B cell (primary cell): ENCODE results near the gene FMR1NB. TPM values are rescaled to one million over a fixed set of nuclear protein-coding genes. Genes with fewer than 3 reads are reported as not detected.

Experiments
- ATAC-seq: fragments of 200-7000 bp; cut with Tn5 transposase; one replicate; pipeline ENCODE4 v1.10.0; 2021; ENCODE audit warnings: low read depth, mild to moderate bottlenecking, moderate number of reproducible peaks, moderate library complexity
- CTCF ChIA-PET: fragments of 350-600 bp; sonication (Branson Sonifier 250); formaldehyde crosslinking; loops from one replicate; lab custom pipeline; 2021; ENCODE audit warnings: antibody characterized with exemption, inconsistent platforms; lab: Charles Lee
- POLR2A ChIA-PET: fragments of 350-600 bp; sonication (Branson Sonifier 250); formaldehyde crosslinking; loops from one replicate; lab custom pipeline; 2021; ENCODE audit warnings: antibody characterized with exemption; lab: Charles Lee
- DNase-seq: peaks from one replicate; pipeline ENCODE4 v3.0.0; 2013
- H2AFZ ChIP-seq: 2 replicates; pipeline ENCODE4 v1.6.1; 2012; ENCODE audit warnings: mild to moderate bottlenecking, low read depth, low read length; ENCODE audit not compliant: insufficient read depth, poor library complexity, severe bottlenecking
- H3K27ac ChIP-seq, 2 donors: 1 replicate in 1 of 2; 2 replicates in 1 of 2; pipeline ENCODE4 v1.5.1; 2012 to 2013; ENCODE audit warnings: low read length in 2 of 2, mild to moderate bottlenecking in 2 of 2, moderate library complexity in 1 of 2
- H3K27me3 ChIP-seq, 4 experiments: fragments of 200-600 bp in 1 of 4; sonication (generic) in 1 of 4; replicated peaks in 1 of 4; 1 replicate in 2 of 4; 2 replicates in 2 of 4; pipeline versions ENCODE4 v1.6.1 to v1.7.0; 2013 to 2016; ENCODE audit warnings: low read length in 3 of 4, mild to moderate bottlenecking in 2 of 4, mixed read lengths in 1 of 4, moderate library complexity in 1 of 4; ENCODE audit not compliant: insufficient read depth in 4 of 4, control insufficient read depth in 3 of 4; ENCODE audit errors: control extremely low read depth in 1 of 4
- H3K36me3 ChIP-seq, 2 experiments: replicated peaks in 1 of 2; 1 replicate in 1 of 2; 2 replicates in 1 of 2; pipeline versions ENCODE4 v1.6.1 to v1.7.1; 2013; ENCODE audit warnings: low read length in 1 of 2; ENCODE audit not compliant: insufficient read depth in 2 of 2, control insufficient read depth in 1 of 2; ENCODE audit errors: control extremely low read depth in 1 of 2, extremely low read depth in 1 of 2
- H3K4me1 ChIP-seq, 2 donors: fragments of 200-600 bp in 1 of 2; sonication (generic) in 1 of 2; 1 replicate in 1 of 2; 2 replicates in 1 of 2; pipeline versions ENCODE4 v1.5.1 to v1.6.1; 2013 to 2017; ENCODE audit warnings: low read length in 2 of 2; ENCODE audit not compliant: control insufficient read depth in 2 of 2, insufficient read depth in 2 of 2
- H3K4me2 ChIP-seq: replicated peaks from 2 replicates; pipeline ENCODE3; 2012; ENCODE audit warnings: mild to moderate bottlenecking, low read depth, low read length; ENCODE audit not compliant: poor library complexity, severe bottlenecking
- H3K4me3 ChIP-seq, 5 experiments: fragments of 200-600 bp in 1 of 5; sonication (generic) in 1 of 5; 1 replicate in 3 of 5; 2 replicates in 2 of 5; pipeline versions ENCODE4 v1.5.1 to v1.7.0; 2011 to 2016; ENCODE audit warnings: low read length in 4 of 5, mild to moderate bottlenecking in 4 of 5, low read depth in 2 of 5, control low read depth in 1 of 5, moderate library complexity in 1 of 5; ENCODE audit not compliant: insufficient read depth in 1 of 5; ENCODE audit errors: control extremely low read depth in 1 of 5, extremely low read depth in 1 of 5
- H3K79me2 ChIP-seq: fragments of 200-600 bp; sonication (generic); one replicate; pipeline ENCODE4 v1.6.0; 2016; ENCODE audit warnings: low read length; ENCODE audit not compliant: control insufficient read depth, insufficient read depth
- H3K9ac ChIP-seq: fragments of 200-600 bp; sonication (generic); 2 replicates; pipeline ENCODE4 v1.6.1; 2017; ENCODE audit warnings: mild to moderate bottlenecking, low read length, moderate library complexity
- H3K9me3 ChIP-seq, 3 donors: one replicate each; pipeline versions ENCODE4 v1.6.1 to v1.7.1; 2013; ENCODE audit warnings: low read length in 2 of 3; ENCODE audit not compliant: control insufficient read depth in 2 of 3, insufficient read depth in 1 of 3; ENCODE audit errors: control extremely low read depth in 1 of 3
- H4K20me1 ChIP-seq: 2 replicates; pipeline ENCODE4 v1.6.0; 2012; ENCODE audit warnings: mild to moderate bottlenecking, low read length; ENCODE audit not compliant: insufficient read depth, control insufficient read depth, poor library complexity, severe bottlenecking
- H3K27ac Mint-ChIP-seq: one replicate; pipeline ENCODE4 v1.8.0; 2021; ENCODE audit warnings: mixed read lengths
- H3K27me3 Mint-ChIP-seq: one replicate; pipeline ENCODE4 v1.8.0; 2021; ENCODE audit warnings: mixed read lengths
- H3K4me1 Mint-ChIP-seq: one replicate; pipeline ENCODE4 v1.8.0; 2021; ENCODE audit warnings: mixed read lengths
- H3K4me3 Mint-ChIP-seq: one replicate; pipeline ENCODE4 v1.8.0; 2021; ENCODE audit warnings: mixed read lengths
- H3K9me3 Mint-ChIP-seq: one replicate; pipeline ENCODE4 v1.8.0; 2022; ENCODE audit warnings: mixed read lengths; ENCODE audit not compliant: insufficient read depth
- CTCF ChIP-seq: fragments of 200-600 bp; IDR thresholded peaks from one replicate; pipeline ENCODE4 v1.8.0; 2022; ENCODE audit warnings: antibody characterized with exemption, mild to moderate bottlenecking
- EZH2 ChIP-seq: IDR thresholded peaks from 2 replicates; pipeline ENCODE4 v1.6.1; 2012; ENCODE audit warnings: borderline replicate concordance, low read depth, mild to moderate bottlenecking, moderate library complexity, low read length; ENCODE audit not compliant: insufficient read depth, poor library complexity, severe bottlenecking
- WGBS: methylation state at CpG from one replicate; pipeline ENCODE4 v1.1.5; 2013; ENCODE audit warnings: missing lambda C conversion rate; ENCODE audit not compliant: insufficient coverage; 5-methylcytosine and 5-hydroxymethylcytosine counted together
- intact Hi-C: fragments of 100-400 bp; cut with micrococcal nuclease; formaldehyde crosslinking; loops from one replicate; pipeline ENCODE4 v1.10.0; 2022
- polyA plus RNA-seq: library from polyadenylated mRNA; depleted of rRNA; stranded (reverse); fragments of >200 nt; gene quantifications from 2 replicates; pipeline ENCODE4 v1.2.3, GENCODE V29; 2012
- total RNA-seq, 2 donors: library from RNA; stranded (reverse); fragments of 120-200 nt in 1 of 2; gene quantifications; 1 replicate in 1 of 2; 2 replicates in 1 of 2; pipeline versions ENCODE4 v1.2.3 to v1.2.4, GENCODE V29; 2013 to 2022

Gene FMR1NB
- total and polyA plus RNA-seq, 2 donors (not counting 1 experiment from before 2014, with no cell fraction given), result not detected

DNA sequence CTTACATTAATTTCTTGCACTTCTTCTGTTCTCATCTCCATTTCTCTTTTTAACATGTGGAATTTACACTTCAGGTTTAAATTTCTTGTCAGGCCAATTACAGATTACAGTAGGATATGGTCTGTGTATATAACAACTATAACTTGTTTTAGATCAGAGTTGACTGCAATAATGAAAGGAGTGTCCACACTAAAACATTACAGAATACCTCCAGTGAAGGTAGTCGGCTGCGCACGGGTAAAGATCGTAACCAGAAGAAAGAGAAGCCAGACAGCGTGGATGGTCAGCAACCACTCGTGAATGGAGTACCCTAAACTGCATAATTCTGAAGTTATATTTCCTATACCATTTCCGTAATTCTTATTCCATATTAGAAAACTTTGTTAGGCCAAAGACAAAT is 32.6 kb upstream of the FMR1NB start:
- Mint-ChIP-seq H3K4me1 (no peaks in the 10 kb centered on the region), H3K27me3 (no peaks in the 10 kb centered on the region), H3K27ac (no peak overlapping the region), H3K9me3 (no peaks in the 10 kb centered on the region), H3K4me3 (no peak overlapping the region)
- Histone ChIP-seq H3K27ac (no peak overlapping the region), H3K36me3 (peaks cover 2 to 28% of the 10 kb centered on the region in 2 experiments), H4K20me1 (no peaks in the 10 kb centered on the region), H3K4me2 (no peak overlapping the region), H3K4me3 (no peak overlapping the region), H3K79me2 (no peaks in the 10 kb centered on the region), H3K9me3 (no peaks in the 10 kb centered on the region), H3K4me1 (no peaks in the 10 kb centered on the region), H2AFZ (no peak overlapping the region), H3K9ac (no peak overlapping the region), H3K27me3 (no peaks in the 10 kb centered on the region)
- whole genome bisulfite sequencing, result no CpG with 5 or more reads among the region's 7 CpGs
- ATAC-seq (no peak), DNase-seq (no peak)
- ChIA-PET POLR2A (no interaction called here), CTCF (no interaction called here)
- no peak for TF ChIP-seq EZH2
- no peak for TF ChIP-seq CTCF
- intact Hi-C loops, result no loop called here

DNA sequence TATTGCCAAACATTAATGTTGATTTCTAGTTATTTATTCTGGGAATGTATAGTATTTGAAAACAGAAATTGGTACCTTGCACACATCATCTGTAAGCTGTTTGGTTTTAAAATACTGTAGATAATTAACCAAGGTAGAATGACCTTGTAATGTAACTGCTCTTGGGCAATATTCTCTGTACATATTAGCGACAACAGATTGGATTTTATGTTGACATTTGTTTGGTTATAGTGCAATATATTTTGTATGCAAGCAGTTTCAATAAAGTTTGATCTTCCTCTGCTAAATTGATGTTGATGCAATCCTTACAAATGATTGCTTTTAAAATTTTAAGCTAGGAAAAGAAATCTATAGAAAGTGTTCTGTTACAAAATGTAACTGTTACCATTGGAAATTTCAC is 30.8 kb upstream of the FMR1NB start:
- Histone ChIP-seq H3K36me3 (peaks cover 0 to 18% of the 10 kb centered on the region in 2 experiments), H3K9ac (no peak overlapping the region), H3K27me3 (no peaks in the 10 kb centered on the region), H3K4me1 (no peaks in the 10 kb centered on the region), H3K27ac (no peak overlapping the region), H3K4me2 (no peak overlapping the region), H3K79me2 (no peaks in the 10 kb centered on the region), H3K4me3 (no peak overlapping the region), H2AFZ (no peak overlapping the region), H3K9me3 (no peaks in the 10 kb centered on the region), H4K20me1 (no peaks in the 10 kb centered on the region)
- ATAC-seq (no peak), DNase-seq (no peak)
- TF ChIP-seq EZH2, result no peak
- TF ChIP-seq CTCF, result no peak
- Mint-ChIP-seq H3K27ac (no peak overlapping the region), H3K4me3 (no peak overlapping the region), H3K4me1 (no peaks in the 10 kb centered on the region), H3K9me3 (no peaks in the 10 kb centered on the region), H3K27me3 (no peaks in the 10 kb centered on the region)
- ChIA-PET POLR2A (no interaction called here), CTCF (no interaction called here)
- intact Hi-C loops, result no loop called here
- WGBS, result no CpG with 5 or more reads among the region's 1 CpG
